GM03348 (cell line): ENCODE measurements around the gene FAM78A.

Source experiments
- DNase-seq: peaks from one replicate; pipeline ENCODE4 v3.0.0; 2012; ENCODE audit warnings: low spot score

FAM78A gene

GRCh38 chr9:131276094-131276888, at the start of gene FAM78A:
Gene FAM78A (minus strand): TSS chr9:131276510. CDS start chr9:131276179, 331 bp downstream.
- DNase-seq = peak; percentile 31

- no peak for DNase-seq
These were observed 48.7 kb upstream of the FAM78A start for GRCh38 chr9:131324736-131325679.

- no peak for DNase-seq
These were observed 47.3 kb upstream of the FAM78A start for GRCh38 chr9:131323629-131324028.

- peak; percentile 47 for DNase-seq
These were observed 43.8 kb upstream of the FAM78A start for GRCh38 chr9:131320031-131320685.

DNA sequence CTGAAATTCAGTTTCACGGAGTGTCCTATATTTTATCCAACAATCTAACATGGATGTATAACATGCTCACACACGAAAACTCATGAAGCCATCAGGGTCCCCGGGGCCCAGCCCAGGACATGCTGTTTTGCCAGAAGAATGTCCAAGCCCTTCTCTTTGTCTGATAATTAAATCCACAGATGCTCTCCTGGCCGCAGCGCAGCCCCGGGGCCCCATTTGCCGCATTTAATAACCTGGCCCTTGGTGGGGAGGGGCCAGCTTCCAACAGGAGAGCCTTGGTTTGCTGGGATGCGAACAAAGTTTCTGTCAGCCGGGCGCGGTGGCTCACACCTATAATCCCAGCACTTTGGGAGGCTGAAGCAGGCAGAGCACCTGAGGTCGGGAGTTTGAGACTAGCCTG, 43.2 kb upstream of the FAM78A start:
- DNase-seq = no peak

GRCh38 chr9:131318231-131319085, 42.1 kb upstream of the FAM78A start:
- no peak for DNase-seq

DNA sequence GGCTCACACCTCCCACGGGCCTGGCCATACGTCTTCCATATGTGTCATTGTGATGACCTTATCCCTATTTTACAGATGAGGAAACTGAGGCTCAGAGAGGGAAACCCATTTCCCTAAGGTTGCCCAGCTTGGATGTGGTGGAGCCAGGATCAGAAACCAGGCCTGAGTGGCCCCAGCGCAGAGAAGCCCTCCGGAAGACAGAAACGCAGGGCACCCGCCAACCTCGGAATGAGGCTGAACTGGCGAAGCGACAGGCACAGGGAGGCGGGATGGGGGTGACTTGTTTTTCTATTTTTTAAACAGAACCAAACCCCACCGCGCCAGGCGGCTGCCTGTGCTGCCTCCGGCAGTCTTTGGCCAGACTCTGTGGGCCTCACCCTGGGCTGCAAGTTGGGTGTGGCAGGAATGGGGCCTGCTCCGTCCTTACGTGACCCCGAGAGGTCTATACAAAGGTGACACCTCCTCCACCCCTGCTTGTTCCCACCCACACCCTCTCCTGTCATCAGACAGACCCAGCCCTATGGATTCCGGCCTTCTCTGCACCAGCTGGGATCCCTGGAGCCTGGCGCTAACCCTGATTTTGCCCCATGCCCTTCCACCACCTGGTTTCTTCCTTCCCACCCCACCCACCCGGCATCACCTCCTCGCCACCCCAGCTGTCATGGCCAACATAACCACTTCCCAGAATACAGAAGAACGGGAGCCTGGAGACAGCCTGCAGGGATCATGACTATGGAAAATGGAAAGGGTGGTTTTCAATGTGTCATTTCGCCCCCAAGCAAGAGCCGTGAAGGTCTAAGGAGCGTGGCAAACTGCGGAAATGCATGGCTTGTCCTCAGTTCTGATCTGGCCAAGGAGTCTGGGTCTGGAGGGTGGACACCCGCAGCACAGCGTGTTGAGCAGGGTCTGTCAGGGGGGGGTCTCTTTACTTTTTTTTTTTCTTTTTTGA, 36.8 kb upstream of the FAM78A start:
- no peak for DNase-seq

DNA sequence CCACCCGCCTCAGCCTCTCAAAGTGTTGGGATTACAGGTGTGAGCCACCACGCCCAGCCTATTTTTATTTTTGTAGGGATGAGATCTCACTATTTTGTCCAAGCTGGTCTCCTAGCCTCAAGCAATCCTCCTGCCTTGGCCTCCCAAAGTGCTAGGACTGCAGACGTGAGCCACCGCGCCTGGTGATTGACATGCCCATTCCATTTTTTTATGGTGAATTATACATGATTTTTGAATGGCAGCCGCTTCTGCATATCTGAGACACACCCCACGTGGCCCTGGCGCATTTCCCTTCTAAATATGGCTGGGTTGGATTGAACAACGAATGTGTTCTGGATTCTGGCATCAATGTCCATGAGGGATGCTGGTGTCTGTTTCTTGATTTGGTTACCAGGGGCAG, 35.9 kb upstream of the FAM78A start:
- DNase-seq = no peak

- DNase-seq = no peak
These were observed 34.7 kb upstream of the FAM78A start for GRCh38 chr9:131310833-131311554.

- no peak for DNase-seq
These were observed 33.4 kb upstream of the FAM78A start for GRCh38 chr9:131309530-131310276.

- DNase-seq = no peak
These were observed 32.7 kb upstream of the FAM78A start for GRCh38 chr9:131308906-131309529.

DNA sequence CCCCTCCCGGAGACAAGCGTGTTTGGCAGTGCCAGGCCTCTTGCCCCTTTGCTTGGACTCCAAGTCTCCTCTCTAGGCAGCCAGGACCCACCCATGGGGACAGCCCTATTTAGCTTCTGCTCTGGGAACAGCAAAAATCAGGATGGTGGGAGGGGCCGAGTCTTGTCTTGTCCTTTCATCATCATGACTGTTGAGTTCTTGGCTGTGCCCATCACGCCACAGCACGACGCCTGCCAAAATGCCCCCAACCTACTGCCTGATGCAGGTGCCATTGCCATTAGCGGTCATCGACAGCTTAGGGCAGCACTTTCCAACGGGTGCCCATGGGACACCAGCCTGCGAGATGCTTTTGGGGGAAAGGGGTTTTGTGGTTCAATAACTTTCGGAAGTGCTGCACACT, 32.1 kb upstream of the FAM78A start:
- DNase-seq = no peak

DNA sequence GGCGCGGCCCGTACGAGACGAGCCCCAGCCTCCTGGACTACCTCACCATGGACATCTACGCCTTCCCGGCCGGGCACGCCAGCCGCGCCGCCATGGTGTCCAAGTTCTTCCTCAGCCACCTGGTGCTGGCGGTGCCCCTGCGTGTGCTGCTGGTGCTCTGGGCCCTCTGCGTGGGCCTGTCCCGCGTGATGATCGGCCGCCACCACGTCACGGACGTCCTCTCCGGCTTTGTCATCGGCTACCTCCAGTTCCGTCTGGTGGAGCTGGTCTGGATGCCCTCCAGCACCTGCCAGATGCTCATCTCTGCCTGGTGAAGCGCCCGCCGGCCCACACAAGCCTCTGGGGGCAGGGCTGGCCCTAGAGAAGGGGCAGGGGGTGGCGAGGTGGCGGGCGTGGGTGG, 31.7 kb upstream of the FAM78A start:
- DNase-seq = no peak

- no peak for DNase-seq
These were observed 30.2 kb upstream of the FAM78A start for GRCh38 chr9:131306397-131307004.

GRCh38 chr9:131304676-131305355, 28.5 kb upstream of the FAM78A start:
- DNase-seq = peak; percentile 31

DNA sequence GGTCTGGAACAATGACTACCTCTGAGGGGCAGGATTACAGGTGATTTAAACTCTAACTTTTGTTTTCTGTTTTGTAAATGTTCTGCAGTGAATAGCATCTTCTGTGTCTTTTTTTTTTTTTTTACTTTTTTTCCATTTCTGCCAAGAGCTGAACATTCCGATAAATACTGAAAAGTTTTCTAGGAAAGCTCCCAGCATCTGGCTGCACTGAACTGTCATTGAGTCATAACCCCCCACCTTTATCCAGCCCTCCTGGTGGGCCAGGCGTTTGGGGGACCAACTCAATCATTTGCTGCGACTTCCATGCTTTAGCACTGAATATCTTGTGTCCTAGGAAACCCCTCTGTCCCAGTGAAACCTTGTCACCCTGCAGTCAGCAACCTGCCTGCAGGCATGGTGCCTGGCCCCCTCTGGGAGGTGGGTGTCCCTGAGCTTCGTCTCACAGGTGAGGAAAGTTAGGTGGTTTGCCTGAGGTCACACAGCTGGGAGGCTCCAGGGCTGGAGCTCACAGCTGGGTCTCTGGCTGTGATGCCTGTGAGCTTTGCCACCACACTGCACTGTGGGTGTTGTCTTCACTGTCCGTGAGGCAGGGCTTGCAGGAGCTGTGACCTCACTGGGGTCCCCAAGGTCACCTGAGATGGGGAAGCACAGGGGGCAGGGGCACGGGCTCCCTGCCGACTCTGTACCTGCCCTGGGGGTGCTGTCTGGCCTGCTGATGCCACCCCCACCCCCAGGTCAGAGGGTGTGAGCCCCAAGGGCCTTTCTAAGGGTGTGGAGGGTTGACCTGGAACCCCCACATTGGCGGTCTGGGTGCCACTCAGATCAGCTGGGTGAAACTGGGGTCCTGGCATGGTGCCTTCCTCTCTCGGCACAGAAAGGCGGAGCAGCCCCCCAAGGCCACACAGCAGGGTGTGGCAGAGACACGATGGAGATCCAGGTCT, 27.3 kb upstream of the FAM78A start:
- DNase-seq = no peak
